ENCODE measurements around the gene CCL21. TPM values are rescaled to one million over a fixed set of nuclear protein-coding genes. Genes with fewer than 3 reads are reported as not detected.

Gene CCL21
- total and polyA plus RNA-seq, 2 donors (not counting 1 experiment from before 2014, with no cell fraction given) = not detected

DNA sequence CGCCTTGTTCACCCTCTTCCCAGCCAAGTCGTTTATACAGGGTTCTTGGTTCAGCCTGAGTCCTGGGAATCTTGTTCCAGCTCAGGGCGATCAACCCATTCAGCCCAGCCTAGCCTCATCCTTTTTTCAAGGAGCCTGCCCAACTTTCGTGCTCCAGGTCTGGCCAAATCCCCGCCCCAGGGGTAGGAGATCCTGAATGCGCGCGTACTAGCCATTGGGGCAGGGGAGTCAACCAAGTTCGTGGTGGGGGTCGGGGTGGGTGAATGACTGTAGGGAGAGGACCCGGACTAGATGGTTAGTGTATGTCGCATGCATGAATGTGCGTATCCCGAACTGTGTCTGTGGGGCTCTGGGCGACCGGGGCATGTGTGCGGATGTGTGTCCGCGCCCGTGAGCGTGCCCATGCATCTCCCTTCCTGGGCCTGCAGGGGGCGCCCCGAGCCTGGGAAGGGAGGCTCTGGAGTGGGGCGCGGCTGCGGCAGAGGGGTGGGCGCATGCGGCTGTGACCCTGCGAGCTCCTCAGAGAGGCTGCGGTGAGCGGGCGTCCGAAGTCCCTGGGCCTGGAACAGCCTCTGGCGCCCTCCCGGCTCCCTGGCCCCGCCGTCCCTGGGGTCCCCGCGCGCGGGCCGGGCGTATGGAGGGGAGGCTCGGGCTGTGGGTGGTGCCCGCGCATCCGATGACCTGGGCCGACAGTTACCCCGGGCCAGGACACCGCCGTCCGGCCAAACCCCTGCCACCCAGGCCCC is 8.7 kb downstream of the CCL21 start:
- Mint-ChIP-seq H3K4me1 (peaks cover 14% of the 10 kb centered on the region), H3K27me3 (peaks cover 30% of the 10 kb centered on the region), H3K4me3 (peak overlapping the region; percentile 50), H3K27ac (no peak overlapping the region), H3K9me3 (ENCODE audit: insufficient read depth) (no peaks in the 10 kb centered on the region)
- no peak for TF ChIP-seq EZH2 (IDR thresholded peaks at IDR 0.05; ENCODE audit: borderline replicate concordance, insufficient read depth, low read depth, low read length, poor library complexity, severe bottlenecking)
- peak; percentile 73 for TF ChIP-seq CTCF (IDR thresholded peaks at IDR 0.05)
- CTCF ChIA-PET = interaction anchor here (0.5 to 3.0 kb wide), 10 partner anchors 9 to 775 kb away, joined by 3 to 15 read pairs (median 3); partner anchors contain the start of gene CCL21
- Histone ChIP-seq H3K27me3 (replicated peaks in 1 of 4; ENCODE audit: control extremely low read depth in 1 of 4, control insufficient read depth in 3 of 4, insufficient read depth in 4 of 4, low read length in 3 of 4) (peaks cover 0 to 26% (median 16%) of the 10 kb centered on the region in 4 experiments), H3K27ac (ENCODE audit: low read length in 2 of 2) (no peak overlapping the region), H2AFZ (ENCODE audit: insufficient read depth, low read depth, low read length, poor library complexity, severe bottlenecking) (peak overlapping the region; percentile 77), H3K4me3 (ENCODE audit: control extremely low read depth in 1 of 5, extremely low read depth in 1 of 5, insufficient read depth in 1 of 5, low read depth in 2 of 5, low read length in 4 of 5) (peak overlapping the region in 4 of 5 experiments; percentile 36 to 63 (median 56)), H3K9ac (ENCODE audit: low read length) (peak overlapping the region; percentile 59), H3K9me3 (ENCODE audit: control extremely low read depth in 1 of 3, control insufficient read depth in 2 of 3, insufficient read depth in 1 of 3, low read length in 2 of 3) (no peaks in the 10 kb centered on the region), H3K79me2 (ENCODE audit: control insufficient read depth, insufficient read depth, low read length) (no peaks in the 10 kb centered on the region), H3K4me2 (replicated peaks; ENCODE audit: low read depth, low read length, poor library complexity, severe bottlenecking) (peak overlapping the region; percentile 88), H3K36me3 (replicated peaks in 1 of 2; ENCODE audit: control extremely low read depth in 1 of 2, control insufficient read depth in 1 of 2, extremely low read depth in 1 of 2, insufficient read depth in 2 of 2, low read length in 1 of 2) (no peaks in the 10 kb centered on the region), H4K20me1 (ENCODE audit: control insufficient read depth, insufficient read depth, low read length, poor library complexity, severe bottlenecking) (no peaks in the 10 kb centered on the region), H3K4me1 (ENCODE audit: control insufficient read depth in 2 of 2, insufficient read depth in 2 of 2, low read length in 2 of 2) (peaks cover 10 to 14% of the 10 kb centered on the region in 2 donors)
- ATAC-seq (ENCODE audit: low read depth) (peak; percentile 85), DNase-seq (peak; percentile 74)
- 13% methylated on average over 52 of the region's 52 CpGs for WGBS (ENCODE audit: insufficient coverage)
- POLR2A ChIA-PET = no interaction called here
- intact Hi-C loops (cut with micrococcal nuclease) = loop anchor here (2.0 to 10.0 kb wide), 2 partner anchors 64 to 284 kb away; partner anchors contain the start of genes DNAJB5 and SIGMAR1

GRCh38 chr9:34694811-34695210 is 15.1 kb downstream of the CCL21 start:
- no peaks in the 10 kb centered on the region for H3K9me3 ChIP-seq (ENCODE audit: control extremely low read depth in 1 of 3, control insufficient read depth in 2 of 3, insufficient read depth in 1 of 3, low read length in 2 of 3)
- no peak overlapping the region for H3K27ac Mint-ChIP-seq
- no peak overlapping the region for H3K4me3 ChIP-seq (ENCODE audit: control extremely low read depth in 1 of 5, extremely low read depth in 1 of 5, insufficient read depth in 1 of 5, low read depth in 2 of 5, low read length in 4 of 5)
- H3K36me3 ChIP-seq (replicated peaks in 1 of 2; ENCODE audit: control extremely low read depth in 1 of 2, control insufficient read depth in 1 of 2, extremely low read depth in 1 of 2, insufficient read depth in 2 of 2, low read length in 1 of 2) = no peaks in the 10 kb centered on the region
- DNase-seq (no peak), ATAC-seq (ENCODE audit: low read depth) (no peak)
- no peaks in the 10 kb centered on the region for H3K4me1 ChIP-seq (ENCODE audit: control insufficient read depth in 2 of 2, insufficient read depth in 2 of 2, low read length in 2 of 2)
- intact Hi-C loops (cut with micrococcal nuclease) = no loop called here
- H3K4me2 ChIP-seq (replicated peaks; ENCODE audit: low read depth, low read length, poor library complexity, severe bottlenecking) = no peak overlapping the region
- ChIA-PET CTCF (no interaction called here), POLR2A (no interaction called here)
- peaks cover 24% of the 10 kb centered on the region for H3K27me3 Mint-ChIP-seq
- no peak overlapping the region for H2AFZ ChIP-seq (ENCODE audit: insufficient read depth, low read depth, low read length, poor library complexity, severe bottlenecking)
- H3K27me3 ChIP-seq (replicated peaks in 1 of 4; ENCODE audit: control extremely low read depth in 1 of 4, control insufficient read depth in 3 of 4, insufficient read depth in 4 of 4, low read length in 3 of 4) = peaks cover 0 to 11% (median 5%) of the 10 kb centered on the region in 4 experiments
- no peaks in the 10 kb centered on the region for H3K9me3 Mint-ChIP-seq (ENCODE audit: insufficient read depth)
- no peak overlapping the region for H3K9ac ChIP-seq (ENCODE audit: low read length)
- H3K79me2 ChIP-seq (ENCODE audit: control insufficient read depth, insufficient read depth, low read length) = no peaks in the 10 kb centered on the region
- no peaks in the 10 kb centered on the region for H3K4me1 Mint-ChIP-seq
- H4K20me1 ChIP-seq (ENCODE audit: control insufficient read depth, insufficient read depth, low read length, poor library complexity, severe bottlenecking) = no peaks in the 10 kb centered on the region
- H3K4me3 Mint-ChIP-seq = no peak overlapping the region
- H3K27ac ChIP-seq (ENCODE audit: low read length in 2 of 2) = no peak overlapping the region
- no peak for TF ChIP-seq CTCF (IDR thresholded peaks at IDR 0.05)
- no peak for TF ChIP-seq EZH2 (IDR thresholded peaks at IDR 0.05; ENCODE audit: borderline replicate concordance, insufficient read depth, low read depth, low read length, poor library complexity, severe bottlenecking)
